OCI-LY1 (cell line): ENCODE results near the gene WHAMM.

Experiments used
- CTCF ChIP-seq: fragments of 200-600 bp; sonication (generic), shearing (Covaris generic); IDR thresholded peaks from 2 replicates; pipeline ENCODE4 v1.5.1; 2017; ENCODE audit warnings: mild to moderate bottlenecking, antibody characterized with exemption, low read length, moderate library complexity, mixed read lengths
- EZH2 ChIP-seq: fragments of 200-600 bp; sonication (generic), shearing (Covaris generic); IDR thresholded peaks from 2 replicates; pipeline ENCODE4 v1.8.0; 2017; ENCODE audit warnings: borderline replicate concordance, mixed run types, mild to moderate bottlenecking, antibody characterized with exemption, low read length, moderate library complexity, mixed read lengths

DNA sequence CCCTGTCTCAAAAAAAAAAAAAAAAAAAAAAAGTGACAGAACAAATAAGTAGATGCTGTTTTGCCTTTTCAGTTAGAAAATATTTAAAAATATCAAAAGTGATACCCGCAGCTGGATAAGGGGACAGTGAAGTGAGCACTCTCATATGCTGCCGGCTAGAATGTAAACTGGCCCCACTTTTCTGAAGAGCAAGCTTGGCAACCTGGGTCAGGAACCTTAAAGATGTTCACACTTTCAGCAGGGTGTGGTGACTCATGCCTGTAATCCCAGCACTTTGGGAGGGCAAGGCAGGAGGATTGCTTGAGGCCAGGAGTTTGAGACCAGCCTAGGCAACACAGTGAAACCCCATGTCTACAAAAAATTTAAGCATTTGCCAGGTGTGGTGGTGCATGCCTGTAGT lies 20.9 kb upstream of the WHAMM start:
- TF ChIP-seq EZH2 (no peak), CTCF (no peak)
